Parathyroid adenoma (tissue), 2 donors: Measurements from ENCODE around the gene DGCR8.

ENCODE experiments used
- H2AFZ ChIP-seq: fragments of 300-600 bp; sonication (generic); one replicate; pipeline ENCODE4 v1.7.0; 2017; ENCODE audit warnings: antibody characterized with exemption, mild to moderate bottlenecking
- H3K27ac ChIP-seq: fragments of 300-600 bp; sonication (generic); one replicate; pipeline ENCODE4 v1.7.0; 2017
- H3K27me3 ChIP-seq: fragments of 300-600 bp; sonication (generic); one replicate; pipeline ENCODE4 v1.7.0; 2017; ENCODE audit warnings: low read length; ENCODE audit not compliant: control insufficient read depth, insufficient read depth
- H3K36me3 ChIP-seq: fragments of 300-600 bp; sonication (generic); one replicate; pipeline ENCODE4 v1.7.0; 2017; ENCODE audit warnings: low read length; ENCODE audit not compliant: control insufficient read depth, insufficient read depth
- H3K4me1 ChIP-seq: fragments of 300-600 bp; sonication (generic); one replicate; pipeline ENCODE4 v1.7.0; 2017; ENCODE audit warnings: control low read depth
- H3K4me2 ChIP-seq: fragments of 300-600 bp; sonication (generic); one replicate; pipeline ENCODE4 v1.7.0; 2017; ENCODE audit warnings: low read length
- H3K4me3 ChIP-seq: fragments of 300-600 bp; sonication (generic); one replicate; pipeline ENCODE4 v1.7.0; 2017; ENCODE audit warnings: low read depth, low read length
- H3K79me2 ChIP-seq: fragments of 300-600 bp; sonication (generic); one replicate; pipeline ENCODE4 v1.7.0; 2017; ENCODE audit warnings: control low read depth
- H3K9ac ChIP-seq: fragments of 300-600 bp; sonication (generic); one replicate; pipeline ENCODE4 v1.7.0; 2017; ENCODE audit warnings: mild to moderate bottlenecking
- H3K9me3 ChIP-seq: fragments of 300-600 bp; sonication (generic); one replicate; pipeline ENCODE4 v1.7.0; 2017; ENCODE audit warnings: low read length; ENCODE audit not compliant: control insufficient read depth
- TF ChIP-seq, protein P1 (sequence below): fragments of 300-600 bp; sonication (generic); IDR thresholded peaks from one replicate; pipeline ENCODE4 v1.7.0; 2017; ENCODE audit warnings: antibody characterized with exemption, mild to moderate bottlenecking
- donor health status: primary hyperparathyroidism.

The DGCR8 gene

DNA sequence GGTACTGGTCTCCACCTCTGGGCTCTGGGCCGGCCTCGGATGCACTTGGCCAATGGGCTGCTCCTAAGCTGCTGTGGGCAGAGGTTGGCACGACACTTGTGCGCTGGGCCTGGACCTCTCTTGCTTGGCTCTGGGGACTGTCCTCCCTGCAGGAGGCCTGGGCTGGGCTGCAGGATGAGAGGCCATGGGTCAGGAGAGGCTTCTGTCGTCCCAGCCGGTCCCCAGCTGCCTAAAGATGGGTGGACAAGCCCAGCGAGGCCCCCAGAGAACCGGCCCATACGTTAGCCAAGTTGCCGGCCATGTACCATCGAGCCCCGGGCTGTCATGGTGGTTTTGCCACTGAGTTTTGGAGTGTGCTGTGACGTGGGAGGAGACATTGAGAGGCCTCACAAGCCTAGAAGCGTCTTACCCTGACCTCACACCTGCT lies 72.4 kb downstream of the DGCR8 start:
- H3K4me2 ChIP-seq, result no peak overlapping the region
- no peak overlapping the region for H3K27ac ChIP-seq
- H2AFZ ChIP-seq, result no peak overlapping the region
- H3K27me3 ChIP-seq, result no peaks in the 10 kb centered on the region
- no peaks in the 10 kb centered on the region for H3K4me1 ChIP-seq
- no peaks in the 10 kb centered on the region for H3K9me3 ChIP-seq
- H3K36me3 ChIP-seq, result no peaks in the 10 kb centered on the region
- H3K79me2 ChIP-seq, result no peaks in the 10 kb centered on the region
- no peak overlapping the region for H3K9ac ChIP-seq
- H3K4me3 ChIP-seq, result no peak overlapping the region
- TF ChIP-seq, protein P1, sequence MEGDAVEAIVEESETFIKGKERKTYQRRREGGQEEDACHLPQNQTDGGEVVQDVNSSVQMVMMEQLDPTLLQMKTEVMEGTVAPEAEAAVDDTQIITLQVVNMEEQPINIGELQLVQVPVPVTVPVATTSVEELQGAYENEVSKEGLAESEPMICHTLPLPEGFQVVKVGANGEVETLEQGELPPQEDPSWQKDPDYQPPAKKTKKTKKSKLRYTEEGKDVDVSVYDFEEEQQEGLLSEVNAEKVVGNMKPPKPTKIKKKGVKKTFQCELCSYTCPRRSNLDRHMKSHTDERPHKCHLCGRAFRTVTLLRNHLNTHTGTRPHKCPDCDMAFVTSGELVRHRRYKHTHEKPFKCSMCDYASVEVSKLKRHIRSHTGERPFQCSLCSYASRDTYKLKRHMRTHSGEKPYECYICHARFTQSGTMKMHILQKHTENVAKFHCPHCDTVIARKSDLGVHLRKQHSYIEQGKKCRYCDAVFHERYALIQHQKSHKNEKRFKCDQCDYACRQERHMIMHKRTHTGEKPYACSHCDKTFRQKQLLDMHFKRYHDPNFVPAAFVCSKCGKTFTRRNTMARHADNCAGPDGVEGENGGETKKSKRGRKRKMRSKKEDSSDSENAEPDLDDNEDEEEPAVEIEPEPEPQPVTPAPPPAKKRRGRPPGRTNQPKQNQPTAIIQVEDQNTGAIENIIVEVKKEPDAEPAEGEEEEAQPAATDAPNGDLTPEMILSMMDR, result no peak

DNA sequence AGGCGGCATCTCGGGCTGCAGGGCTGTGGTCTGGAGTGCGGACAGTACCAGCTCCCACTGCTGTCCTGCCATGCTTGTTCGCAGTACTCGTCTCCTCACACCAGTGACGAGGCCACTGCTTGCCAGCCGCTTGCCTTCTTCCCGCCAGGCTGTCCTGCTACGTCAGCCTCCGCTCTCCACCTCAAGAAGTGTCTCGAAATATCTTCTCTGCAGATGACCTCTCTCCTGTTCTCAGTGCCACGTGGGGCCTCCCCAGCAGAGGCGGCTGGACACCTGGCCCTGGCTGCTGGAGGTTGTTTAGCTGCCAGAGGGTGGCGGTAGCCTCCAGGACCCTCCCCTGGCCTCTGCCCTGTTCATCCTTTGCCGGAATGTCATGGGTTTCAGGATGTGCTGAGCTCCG lies 73.9 kb downstream of the DGCR8 start:
- Histone ChIP-seq H2AFZ (no peak overlapping the region), H3K9me3 (no peaks in the 10 kb centered on the region), H3K4me1 (no peaks in the 10 kb centered on the region), H3K36me3 (no peaks in the 10 kb centered on the region), H3K9ac (no peak overlapping the region), H3K27ac (no peak overlapping the region), H3K27me3 (no peaks in the 10 kb centered on the region), H3K4me3 (no peak overlapping the region), H3K79me2 (no peaks in the 10 kb centered on the region), H3K4me2 (no peak overlapping the region)
- TF ChIP-seq, protein P1, result no peak

GRCh38 chr22:20154602-20155187 lies 74.7 kb downstream of the DGCR8 start:
- Histone ChIP-seq H3K27me3 (no peaks in the 10 kb centered on the region), H3K36me3 (no peaks in the 10 kb centered on the region), H3K9me3 (no peaks in the 10 kb centered on the region), H3K9ac (no peak overlapping the region), H3K4me3 (no peak overlapping the region), H3K79me2 (no peaks in the 10 kb centered on the region), H3K27ac (no peak overlapping the region), H2AFZ (no peak overlapping the region), H3K4me1 (no peaks in the 10 kb centered on the region), H3K4me2 (no peak overlapping the region)
- TF ChIP-seq, protein P1, result no peak

GRCh38 chr22:20155330-20156041 lies 75.4 kb downstream of the DGCR8 start:
- TF ChIP-seq, protein P1, result no peak

DNA sequence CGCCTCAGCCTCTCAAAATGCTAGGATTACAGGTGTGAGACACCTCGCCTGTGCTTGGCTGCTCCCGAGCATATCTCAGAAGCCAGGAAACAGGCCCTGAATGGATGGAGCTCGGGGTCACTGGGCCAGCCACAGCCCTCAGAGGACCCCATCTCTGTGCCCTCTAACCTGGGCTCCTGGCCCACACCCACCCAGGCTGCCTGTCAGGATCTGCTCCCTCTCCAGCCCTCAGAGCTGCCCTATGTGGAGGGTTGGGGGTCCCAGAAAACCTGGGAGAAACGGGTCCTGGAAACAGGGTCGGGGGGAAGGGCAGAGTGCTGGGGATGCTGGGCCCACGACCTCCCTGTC lies 76.0 kb downstream of the DGCR8 start:
- Histone ChIP-seq H3K36me3 (no peaks in the 10 kb centered on the region), H3K4me3 (no peak overlapping the region), H3K4me1 (no peaks in the 10 kb centered on the region), H3K27ac (no peak overlapping the region), H2AFZ (no peak overlapping the region), H3K9ac (no peak overlapping the region), H3K4me2 (no peak overlapping the region), H3K27me3 (no peaks in the 10 kb centered on the region), H3K9me3 (no peaks in the 10 kb centered on the region), H3K79me2 (no peaks in the 10 kb centered on the region)
- TF ChIP-seq, protein P1, result no peak

More at GRCh38 chr22:20155330-20156041, 75.4 kb downstream of the DGCR8 start:
- Histone ChIP-seq H2AFZ (no peak overlapping the region), H3K9ac (no peak overlapping the region), H3K4me3 (no peak overlapping the region), H3K36me3 (no peaks in the 10 kb centered on the region), H3K79me2 (no peaks in the 10 kb centered on the region), H3K9me3 (no peaks in the 10 kb centered on the region), H3K4me2 (no peak overlapping the region), H3K27ac (no peak overlapping the region), H3K4me1 (no peaks in the 10 kb centered on the region), H3K27me3 (no peaks in the 10 kb centered on the region)
